T-helper 17 cell (primary cell): ENCODE results near the gene TNK2. TPM values are rescaled to one million over a fixed set of nuclear protein-coding genes. Genes with fewer than 3 reads are reported as not detected.

Source experiments
- ATAC-seq: fragments of 150-1000 bp; cut with Tn5 transposase; 2 replicates; pipeline ENCODE4 v1.10.0; 2021; ENCODE audit warnings: mild to moderate bottlenecking, moderate library complexity
- DNase-seq, 3 donors: peaks; one replicate each; pipeline versions ENCODE4 v3.0.0 to v3.0.0-alpha.2; 2020 to 2021
- H3K9me3 ChIP-seq: one replicate; pipeline ENCODE4 v1.7.0; 2013; ENCODE audit warnings: low read length, mild to moderate bottlenecking; ENCODE audit not compliant: control insufficient read depth, poor library complexity, severe bottlenecking
- H3K27ac Mint-ChIP-seq: one replicate; pipeline ENCODE4 v1.8.0; 2022; ENCODE audit warnings: mild to moderate bottlenecking, moderate library complexity, mixed read lengths
- H3K27me3 Mint-ChIP-seq: one replicate; pipeline ENCODE4 v1.8.0; 2022; ENCODE audit warnings: mixed read lengths
- H3K36me3 Mint-ChIP-seq: one replicate; pipeline ENCODE4 v1.8.0; 2022; ENCODE audit warnings: low read depth, mixed read lengths
- H3K4me1 Mint-ChIP-seq: one replicate; pipeline ENCODE4 v1.8.0; 2022; ENCODE audit warnings: mild to moderate bottlenecking, mixed read lengths
- H3K4me3 Mint-ChIP-seq: one replicate; pipeline ENCODE4 v1.8.0; 2022; ENCODE audit warnings: mild to moderate bottlenecking, moderate library complexity, mixed read lengths
- total RNA-seq, 4 donors: library from RNA in 2 of 4; stranded (reverse) in 2 of 4; gene quantifications; one replicate each; pipeline ENCODE4 v1.2.3 and lab custom pipeline; 2022 to 2026

The TNK2 gene
- total RNA-seq, 2 donors from 2014 or later = 123 to 125 TPM

DNA sequence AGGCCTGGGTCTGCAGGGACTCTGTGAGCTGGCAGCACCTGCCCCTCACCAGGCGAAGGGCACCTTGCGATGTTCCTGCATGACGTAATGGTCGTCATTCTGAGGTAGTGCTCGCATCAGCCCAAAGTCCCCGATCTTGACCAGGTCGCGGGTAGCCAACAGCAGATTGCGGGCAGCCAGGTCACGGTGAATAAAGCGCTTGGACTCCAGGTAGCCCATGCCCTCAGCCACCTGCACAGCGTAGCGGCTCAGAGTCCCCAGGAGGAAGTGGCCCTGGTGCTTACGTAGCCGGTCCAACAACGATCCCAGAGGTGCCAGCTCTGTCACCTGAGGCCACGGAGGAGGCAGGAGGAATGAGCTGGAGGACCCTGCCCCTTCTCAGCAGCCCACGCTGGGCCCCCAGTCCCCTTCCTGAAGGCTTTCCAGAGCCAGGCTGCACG is 26.3 kb downstream of the TNK2 start:
- no peak for DNase-seq
- Mint-ChIP-seq H3K4me3 (no peak overlapping the region), H3K4me1 (peaks cover 10% of the 10 kb centered on the region), H3K27ac (peak overlapping the region; percentile 51), H3K36me3 (no peaks in the 10 kb centered on the region), H3K27me3 (no peaks in the 10 kb centered on the region)
- H3K9me3 ChIP-seq = no peaks in the 10 kb centered on the region
- no peak for ATAC-seq

DNA sequence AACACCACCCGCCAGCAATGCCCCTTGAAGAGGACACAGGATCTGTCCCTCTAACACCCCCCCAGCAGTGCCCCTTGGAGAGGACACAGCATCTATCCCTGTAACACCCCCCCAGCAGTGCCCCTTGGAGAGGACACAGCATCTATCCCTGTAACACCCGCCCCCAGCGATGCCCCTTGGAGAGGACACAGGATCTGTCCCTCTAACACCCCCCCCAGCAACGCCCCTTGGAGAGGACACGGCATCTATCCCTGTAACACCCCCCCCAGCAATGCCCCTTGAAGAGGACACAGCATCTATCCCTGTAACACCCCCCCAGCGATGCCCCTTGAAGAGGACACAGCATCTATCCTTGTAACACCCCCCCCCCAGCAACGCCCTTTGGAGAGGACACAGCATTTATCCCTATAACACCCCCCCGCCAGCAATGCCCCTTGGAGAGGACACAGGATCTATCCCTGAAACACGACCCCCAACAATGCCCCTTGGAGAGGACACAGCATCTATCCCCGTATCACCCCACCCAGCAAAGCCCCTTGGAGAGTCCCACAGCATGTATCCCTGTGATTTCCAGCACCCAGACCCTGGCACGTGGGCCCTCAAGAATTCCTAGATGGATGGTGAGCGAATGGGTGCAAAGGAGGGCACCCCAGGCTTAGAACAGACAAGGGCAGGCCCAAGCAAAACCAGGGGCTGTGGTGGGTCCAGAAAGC is 26.9 kb downstream of the TNK2 start:
- Mint-ChIP-seq H3K36me3 (no peaks in the 10 kb centered on the region), H3K4me1 (peaks cover 11% of the 10 kb centered on the region)

DNA sequence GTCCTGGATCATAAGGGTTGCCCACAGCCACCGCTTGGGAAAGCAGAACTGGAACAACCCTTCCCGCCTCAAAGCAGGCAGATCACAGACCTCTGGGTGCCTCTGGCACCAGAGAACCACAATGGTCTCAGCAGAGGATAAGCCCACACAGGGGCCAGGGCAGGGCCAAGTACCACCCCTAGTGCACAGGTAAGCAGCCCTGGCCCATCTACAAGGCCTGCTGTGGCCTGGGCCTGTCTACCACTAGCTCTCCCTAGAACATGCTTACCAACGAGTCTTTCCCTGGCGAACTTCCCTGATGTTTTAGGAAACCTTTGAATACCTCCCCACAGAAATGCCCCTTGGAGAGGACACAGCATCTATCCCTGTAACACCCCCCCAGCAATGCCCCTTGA is 28.3 kb downstream of the TNK2 start:
- ATAC-seq (no peak), DNase-seq (no peak)
- H3K4me3 Mint-ChIP-seq = no peak overlapping the region
- no peaks in the 10 kb centered on the region for H3K36me3 Mint-ChIP-seq
- no peak overlapping the region for H3K27ac Mint-ChIP-seq
- no peaks in the 10 kb centered on the region for H3K27me3 Mint-ChIP-seq
- H3K4me1 Mint-ChIP-seq = peaks cover 10% of the 10 kb centered on the region
- H3K9me3 ChIP-seq = no peaks in the 10 kb centered on the region

More for the DNA sequence above, 26.9 kb downstream of the TNK2 start:
- no peak for ATAC-seq
- no peaks in the 10 kb centered on the region for H3K9me3 ChIP-seq
- Mint-ChIP-seq H3K27ac (no peak overlapping the region), H3K4me3 (no peak overlapping the region), H3K27me3 (no peaks in the 10 kb centered on the region)
- no peak for DNase-seq

DNA sequence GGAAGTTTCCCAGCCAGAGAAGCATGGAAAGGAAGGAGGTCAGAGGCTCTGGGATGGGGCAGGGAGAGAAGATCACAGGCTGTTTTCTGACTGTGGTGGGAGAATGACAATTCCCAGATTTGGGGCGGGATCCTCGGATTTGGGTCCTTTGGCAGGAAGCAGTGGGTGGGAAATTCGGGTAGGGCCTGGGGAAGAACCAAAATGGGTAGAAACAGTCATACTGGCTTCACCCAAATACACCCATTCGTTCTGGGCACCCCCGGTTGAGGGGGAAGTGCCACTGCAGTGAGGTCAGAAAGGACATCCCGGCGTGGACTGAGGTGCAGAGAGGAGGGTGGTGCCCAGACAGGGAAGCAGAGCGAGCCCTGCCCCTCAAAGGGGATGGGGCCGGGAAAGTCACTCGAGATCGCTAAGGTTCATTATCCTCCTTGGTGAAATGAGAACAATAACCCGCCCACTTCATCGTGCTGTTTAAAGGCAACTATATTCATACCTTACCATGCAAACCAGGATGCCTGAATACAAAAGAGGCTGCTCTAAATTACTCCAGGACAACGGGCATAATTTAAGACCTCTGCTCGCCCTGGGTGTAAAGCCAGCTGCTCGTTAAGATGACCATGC is 28.8 kb downstream of the TNK2 start:
- Mint-ChIP-seq H3K4me1 (peaks cover 10% of the 10 kb centered on the region), H3K4me3 (no peak overlapping the region), H3K27me3 (no peaks in the 10 kb centered on the region), H3K36me3 (no peaks in the 10 kb centered on the region), H3K27ac (no peak overlapping the region)
- H3K9me3 ChIP-seq = no peaks in the 10 kb centered on the region
- ATAC-seq (no peak), DNase-seq (no peak)

DNA sequence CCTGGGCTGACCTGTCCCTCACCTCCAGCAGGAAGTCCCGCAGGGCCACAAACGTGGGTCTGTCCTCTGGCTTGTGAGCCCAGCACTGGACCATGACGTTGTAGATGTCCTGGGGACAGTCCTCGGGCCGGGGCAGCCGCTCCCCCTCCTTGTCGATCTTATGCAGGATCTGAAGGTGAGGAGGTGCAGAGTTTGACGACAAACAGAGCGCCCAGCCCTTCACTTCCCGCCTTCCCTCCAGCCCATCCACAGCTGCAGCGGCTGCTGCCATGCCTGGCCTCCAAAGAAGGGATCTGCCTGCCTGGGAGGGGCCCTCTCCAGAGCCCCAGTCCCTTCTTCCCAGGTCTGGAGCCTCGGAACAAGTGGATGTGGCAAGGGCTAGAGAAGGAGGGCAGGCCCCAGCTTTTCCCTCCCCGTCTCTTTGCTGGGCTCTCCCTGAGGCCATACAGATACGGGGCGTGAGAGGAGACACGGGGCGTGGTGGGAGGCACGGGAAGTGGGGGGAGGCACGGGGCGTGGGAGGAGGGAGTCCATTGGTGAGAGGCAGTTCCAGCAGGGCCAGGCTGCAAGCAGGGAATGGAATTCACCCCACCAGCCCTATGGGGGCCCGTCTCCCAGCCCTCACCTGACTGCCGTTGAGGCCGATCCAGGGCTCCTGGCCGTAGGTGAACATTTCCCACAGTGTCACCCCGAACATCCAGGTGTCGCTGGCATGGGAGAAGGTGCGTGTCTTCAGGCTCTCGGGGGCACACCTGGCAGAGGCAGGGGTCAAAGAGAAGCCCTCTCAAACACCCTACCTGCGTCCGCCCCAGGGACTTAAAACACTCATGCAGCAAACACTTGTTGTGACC is 29.7 kb downstream of the TNK2 start:
- peaks cover 10% of the 10 kb centered on the region for H3K4me1 Mint-ChIP-seq
- H3K4me3 Mint-ChIP-seq = peak overlapping the region; percentile 41
- DNase-seq (no peak), ATAC-seq (no peak)
- H3K27me3 Mint-ChIP-seq = no peaks in the 10 kb centered on the region
- H3K9me3 ChIP-seq = no peaks in the 10 kb centered on the region
- no peaks in the 10 kb centered on the region for H3K36me3 Mint-ChIP-seq
- H3K27ac Mint-ChIP-seq = peak overlapping the region; percentile 73

DNA sequence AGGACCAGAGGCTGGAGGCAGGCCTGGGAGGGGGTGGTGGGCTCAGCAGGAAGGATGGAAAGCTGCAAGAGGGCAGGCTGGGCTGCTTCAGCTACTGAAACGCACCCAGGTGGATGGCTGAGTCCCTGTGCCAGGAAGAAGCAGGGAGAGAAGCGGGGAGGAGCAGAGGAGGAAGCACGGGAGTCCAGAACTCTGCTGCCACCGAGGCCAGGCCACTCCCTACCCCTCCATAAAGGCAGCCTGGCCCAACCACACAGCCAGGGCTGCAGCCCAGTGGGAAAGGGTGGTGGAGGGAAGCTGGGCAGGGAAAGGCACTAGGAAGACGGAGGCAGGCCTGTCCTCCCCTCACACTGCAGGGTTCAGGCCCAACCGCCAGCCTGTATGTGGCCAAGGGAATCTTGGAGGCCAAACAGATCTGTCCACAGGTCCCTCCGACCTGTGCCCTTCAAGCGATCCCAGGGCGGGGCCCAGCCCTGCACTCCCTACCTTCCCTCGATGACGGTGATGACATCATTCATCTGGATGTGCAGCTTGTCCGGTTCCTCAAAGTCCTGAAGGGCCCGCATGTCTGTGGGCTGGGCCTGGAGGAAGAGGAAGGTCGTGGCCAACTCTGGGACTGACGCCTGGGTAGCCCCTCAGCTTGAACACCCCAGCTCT is 30.5 kb downstream of the TNK2 start:
- ATAC-seq (no peak), DNase-seq (no peak)
- H3K36me3 Mint-ChIP-seq = no peaks in the 10 kb centered on the region
- no peak overlapping the region for H3K4me3 Mint-ChIP-seq
- H3K27ac Mint-ChIP-seq = peak overlapping the region; percentile 73
- no peaks in the 10 kb centered on the region for H3K9me3 ChIP-seq
- H3K4me1 Mint-ChIP-seq = peaks cover 10% of the 10 kb centered on the region
- no peaks in the 10 kb centered on the region for H3K27me3 Mint-ChIP-seq

DNA sequence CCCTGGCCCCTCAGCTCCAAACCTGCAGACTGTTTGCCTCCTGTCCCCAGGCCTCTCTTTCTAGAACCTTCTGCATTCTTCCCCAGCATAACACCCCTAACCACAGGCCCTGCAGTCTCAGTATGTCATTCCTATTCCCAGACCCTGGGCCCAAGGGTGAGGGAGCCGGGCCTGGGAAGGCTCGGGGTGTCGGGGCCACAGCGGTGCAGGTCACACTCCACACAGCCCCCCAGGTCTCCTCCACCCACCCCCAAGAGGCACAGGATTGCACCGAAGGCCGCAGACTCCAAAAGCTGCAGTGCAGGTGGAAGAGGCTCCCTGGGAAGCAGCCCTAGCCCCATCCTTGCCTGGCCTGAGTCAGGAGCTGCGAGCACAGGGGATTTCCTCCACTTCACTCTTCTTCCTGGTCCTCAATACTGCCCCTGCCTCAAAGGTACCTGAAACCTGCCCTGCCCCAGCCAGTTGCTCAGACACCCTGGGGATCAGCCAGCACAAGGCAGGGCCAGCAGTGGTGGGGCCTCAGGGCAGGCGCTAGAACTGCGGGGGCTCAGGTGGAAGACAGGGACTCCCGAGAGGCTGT is 31.1 kb downstream of the TNK2 start:
- no peaks in the 10 kb centered on the region for H3K36me3 Mint-ChIP-seq
- H3K9me3 ChIP-seq = no peaks in the 10 kb centered on the region
- DNase-seq (no peak), ATAC-seq (no peak)
- H3K27ac Mint-ChIP-seq = peak overlapping the region; percentile 73
- peak overlapping the region; percentile 72 for H3K4me3 Mint-ChIP-seq
- H3K4me1 Mint-ChIP-seq = peaks cover 10% of the 10 kb centered on the region
- no peaks in the 10 kb centered on the region for H3K27me3 Mint-ChIP-seq

DNA sequence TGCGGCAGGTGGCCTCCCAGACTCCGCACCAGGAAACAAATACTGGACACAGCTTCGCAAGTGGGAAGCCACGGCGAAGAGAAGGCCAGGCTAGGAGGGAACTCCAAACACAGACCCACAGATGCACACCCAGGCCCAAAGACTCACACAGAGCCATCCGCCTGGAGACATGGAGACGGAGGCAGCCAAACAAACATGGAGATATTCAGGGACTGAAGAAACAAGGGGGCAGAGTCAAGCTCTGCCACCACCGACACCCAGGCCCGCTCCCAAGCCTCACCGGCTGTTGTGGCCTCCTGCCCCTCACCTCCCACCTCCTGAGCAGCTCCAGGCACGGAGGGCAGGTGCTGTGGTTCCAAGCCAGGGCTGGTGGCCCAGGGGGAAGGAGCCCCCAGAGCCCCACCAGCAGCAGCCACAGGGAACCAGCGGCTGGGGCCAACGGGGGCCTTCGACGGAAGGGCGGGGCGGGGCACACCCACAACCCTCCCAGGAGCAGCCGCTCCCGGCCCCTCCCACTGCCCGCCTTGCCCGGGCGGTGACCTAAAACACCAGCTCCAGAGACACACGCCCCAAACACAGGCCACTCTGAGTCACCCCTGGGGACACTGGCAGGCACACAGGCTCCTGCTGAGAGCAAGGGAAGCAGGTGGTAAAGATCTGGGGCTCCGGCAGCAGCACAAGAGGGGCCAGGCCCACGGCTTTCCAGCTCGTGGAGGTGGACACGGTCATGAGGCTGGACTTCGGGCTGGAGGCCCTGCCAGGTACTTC is 31.9 kb downstream of the TNK2 start:
- H3K27ac Mint-ChIP-seq = peak overlapping the region; percentile 73
- peak; percentile 91 for ATAC-seq
- H3K4me3 Mint-ChIP-seq = peak overlapping the region; percentile 72
- peak; percentile 33 to 46 (median 34) for DNase-seq
- no peaks in the 10 kb centered on the region for H3K36me3 Mint-ChIP-seq
- no peaks in the 10 kb centered on the region for H3K27me3 Mint-ChIP-seq
- H3K9me3 ChIP-seq = no peaks in the 10 kb centered on the region
- peaks cover 10% of the 10 kb centered on the region for H3K4me1 Mint-ChIP-seq

DNA sequence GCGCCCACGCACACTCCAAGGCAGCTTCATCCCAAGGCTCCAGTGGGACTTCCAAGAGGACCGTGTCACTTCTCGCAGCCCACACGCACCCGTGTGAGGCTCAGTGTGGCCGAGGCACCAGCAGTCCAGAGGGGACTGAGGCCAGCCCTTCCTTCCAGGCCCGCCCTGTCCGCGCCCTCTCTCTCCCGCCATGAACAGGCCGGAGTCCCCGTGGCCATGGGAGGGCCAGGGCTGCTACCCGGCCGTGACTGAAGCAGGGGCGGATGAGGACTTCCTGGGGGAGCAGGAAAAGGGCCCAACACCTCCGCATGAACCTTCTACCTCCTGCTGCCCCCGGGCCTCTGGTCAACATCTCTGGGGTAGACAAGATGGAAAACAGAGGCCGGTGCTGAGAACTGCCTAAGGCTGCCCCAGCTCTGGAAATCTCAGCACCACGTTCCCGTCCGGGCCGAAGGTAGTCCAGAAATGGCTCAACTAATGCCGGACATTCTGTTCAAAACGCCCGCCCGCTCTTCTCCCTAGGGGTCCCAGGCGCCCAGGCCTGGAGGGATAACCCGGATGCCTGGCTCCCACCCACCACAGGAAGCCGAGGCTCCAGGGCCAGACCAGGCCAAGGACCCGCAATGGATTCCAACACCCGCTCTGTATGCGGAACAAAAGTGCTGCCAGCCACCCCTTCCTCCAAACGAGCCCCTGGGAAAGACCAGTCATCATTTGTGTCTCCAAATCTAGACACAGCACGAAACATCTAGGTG is 32.7 kb downstream of the TNK2 start:
- no peak for ATAC-seq
- no peak for DNase-seq
- Mint-ChIP-seq H3K27ac (no peak overlapping the region), H3K36me3 (no peaks in the 10 kb centered on the region), H3K27me3 (no peaks in the 10 kb centered on the region), H3K4me1 (peaks cover 10% of the 10 kb centered on the region), H3K4me3 (no peak overlapping the region)
- H3K9me3 ChIP-seq = no peaks in the 10 kb centered on the region

DNA sequence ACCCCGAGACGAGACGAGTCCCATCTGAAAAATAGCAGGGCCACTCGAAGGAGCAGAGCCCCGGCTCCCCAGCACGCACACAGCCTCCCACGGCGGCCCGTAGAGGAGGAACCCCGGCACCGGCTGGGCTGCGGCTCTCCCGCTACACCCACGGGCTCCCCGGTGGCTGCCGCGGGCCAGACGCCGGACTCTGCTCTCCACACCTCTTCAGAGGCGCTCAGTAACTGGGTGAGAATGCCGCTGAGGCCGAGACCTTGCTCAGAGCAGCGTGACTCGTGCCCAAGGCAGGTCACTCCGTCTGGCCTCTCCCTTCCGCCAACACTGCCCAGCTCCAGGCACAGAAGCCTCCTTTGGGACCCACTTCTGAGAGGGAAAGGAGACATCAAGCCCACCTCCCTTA is 34.4 kb downstream of the TNK2 start:
- ATAC-seq (no peak), DNase-seq (no peak)
- no peaks in the 10 kb centered on the region for H3K9me3 ChIP-seq
- H3K4me1 Mint-ChIP-seq = peaks cover 9% of the 10 kb centered on the region
- H3K4me3 Mint-ChIP-seq = no peak overlapping the region
- no peaks in the 10 kb centered on the region for H3K27me3 Mint-ChIP-seq
- H3K36me3 Mint-ChIP-seq = no peaks in the 10 kb centered on the region
- H3K27ac Mint-ChIP-seq = no peak overlapping the region

DNA sequence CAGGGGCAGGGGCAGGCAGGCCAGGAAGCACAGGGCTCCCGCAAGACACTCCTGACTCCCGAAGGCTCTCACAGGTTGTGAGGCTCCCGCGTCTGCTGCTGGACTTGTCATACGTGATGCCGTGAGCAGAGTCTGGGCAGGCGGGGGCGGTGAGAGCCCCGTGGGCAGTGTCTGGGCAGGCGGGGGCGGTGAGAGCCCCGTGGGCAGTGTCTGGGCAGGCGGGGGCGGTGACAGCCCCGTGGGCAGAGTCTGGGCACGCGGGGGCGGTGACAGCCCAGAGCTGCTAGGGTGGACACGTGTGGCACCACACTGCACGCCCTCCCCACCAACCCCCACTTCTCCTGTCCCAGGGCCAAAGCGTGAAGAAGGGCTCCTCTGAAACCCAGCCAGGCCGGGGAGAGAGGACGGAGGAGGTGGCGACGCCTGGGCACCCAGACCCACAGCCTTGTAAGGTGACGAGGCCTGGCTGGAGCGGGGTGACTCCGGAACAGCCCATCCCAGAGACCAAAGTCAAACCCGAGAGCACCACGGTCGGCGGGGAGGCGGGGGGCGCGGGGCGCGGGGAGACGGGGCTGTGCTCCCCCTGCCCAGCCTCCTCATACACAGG is 35.0 kb downstream of the TNK2 start:
- no peaks in the 10 kb centered on the region for H3K9me3 ChIP-seq
- H3K27ac Mint-ChIP-seq = no peak overlapping the region
- peaks cover 9% of the 10 kb centered on the region for H3K4me1 Mint-ChIP-seq
- DNase-seq (no peak), ATAC-seq (no peak)
- H3K36me3 Mint-ChIP-seq = no peaks in the 10 kb centered on the region
- no peak overlapping the region for H3K4me3 Mint-ChIP-seq
- H3K27me3 Mint-ChIP-seq = no peaks in the 10 kb centered on the region
